Measurements from ENCODE around the gene VPS4B.

DNA sequence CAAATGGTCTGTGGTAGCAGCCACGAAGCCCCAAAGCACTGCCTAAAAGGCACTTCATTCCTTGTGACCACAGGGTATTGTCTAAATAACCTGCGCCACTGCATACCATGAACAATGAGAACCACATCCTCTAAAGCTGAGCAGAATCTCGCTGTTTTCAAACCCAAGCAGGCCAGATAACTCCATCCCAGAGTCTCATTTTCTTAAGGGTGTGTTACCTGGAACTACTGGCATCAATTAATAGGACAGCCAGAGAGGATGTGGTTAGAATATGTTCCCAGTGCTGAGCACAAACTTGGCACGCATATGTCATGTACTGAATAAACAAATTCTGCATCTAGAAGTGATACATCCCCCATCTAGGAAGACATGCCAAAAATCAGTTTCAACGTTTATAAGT, 13.0 kb downstream of the VPS4B start:
- TF ChIP-seq POLR2A (IDR thresholded peaks at IDR 0.05; ENCODE audit: low read length), result no peak
- no peak for TF ChIP-seq GATA1 (IDR thresholded peaks at IDR 0.05; ENCODE audit: low read depth, low read length)

Measured in erythroblast (primary cell).